OCI-LY3 (cell line): ENCODE measurements around the gene DOLK.

Source experiments
- EZH2phosphoT487 ChIP-seq: fragments of 200-600 bp; shearing (Covaris generic); IDR thresholded peaks from 2 replicates; pipeline ENCODE4 v1.6.1; 2018; ENCODE audit warnings: antibody characterized with exemption, mixed run types, low read depth
- TF ChIP-seq, protein P1 (sequence below): fragments of 200-600, 300-600 bp; sonication (generic); IDR thresholded peaks from 2 replicates; pipeline ENCODE4 v1.5.1; 2014; ENCODE audit warnings: antibody characterized with exemption, low read length, low read depth

DNA sequence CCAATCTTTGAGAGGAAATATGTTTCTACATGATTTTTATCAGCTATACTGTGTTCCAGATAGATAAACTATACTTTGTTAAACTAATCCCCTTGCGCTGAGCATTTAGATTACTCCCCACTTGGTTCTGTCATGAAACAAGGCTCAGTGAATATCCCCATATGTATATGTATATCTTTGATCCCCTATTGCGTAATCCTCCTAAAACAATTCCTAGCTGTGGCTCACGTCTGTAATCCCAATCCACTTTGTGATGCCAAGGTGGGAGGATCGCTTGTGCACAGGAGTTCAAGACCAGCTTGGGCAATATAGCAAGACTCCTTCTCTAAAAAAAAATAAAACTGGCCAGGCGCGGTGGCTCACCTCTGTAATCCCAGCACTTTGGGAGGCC, 23.9 kb downstream of the DOLK start:
- TF ChIP-seq, protein P1, sequence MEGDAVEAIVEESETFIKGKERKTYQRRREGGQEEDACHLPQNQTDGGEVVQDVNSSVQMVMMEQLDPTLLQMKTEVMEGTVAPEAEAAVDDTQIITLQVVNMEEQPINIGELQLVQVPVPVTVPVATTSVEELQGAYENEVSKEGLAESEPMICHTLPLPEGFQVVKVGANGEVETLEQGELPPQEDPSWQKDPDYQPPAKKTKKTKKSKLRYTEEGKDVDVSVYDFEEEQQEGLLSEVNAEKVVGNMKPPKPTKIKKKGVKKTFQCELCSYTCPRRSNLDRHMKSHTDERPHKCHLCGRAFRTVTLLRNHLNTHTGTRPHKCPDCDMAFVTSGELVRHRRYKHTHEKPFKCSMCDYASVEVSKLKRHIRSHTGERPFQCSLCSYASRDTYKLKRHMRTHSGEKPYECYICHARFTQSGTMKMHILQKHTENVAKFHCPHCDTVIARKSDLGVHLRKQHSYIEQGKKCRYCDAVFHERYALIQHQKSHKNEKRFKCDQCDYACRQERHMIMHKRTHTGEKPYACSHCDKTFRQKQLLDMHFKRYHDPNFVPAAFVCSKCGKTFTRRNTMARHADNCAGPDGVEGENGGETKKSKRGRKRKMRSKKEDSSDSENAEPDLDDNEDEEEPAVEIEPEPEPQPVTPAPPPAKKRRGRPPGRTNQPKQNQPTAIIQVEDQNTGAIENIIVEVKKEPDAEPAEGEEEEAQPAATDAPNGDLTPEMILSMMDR, result no peak
- no peak for TF ChIP-seq EZH2phosphoT487
